HG03060 (cell line): Measurements from ENCODE around the gene HM13.
"Not testable (repeated sequence)": the region's sequence is repeated elsewhere in the genome, so short reads cannot be mapped to it uniquely, and the experiment has no call there.

ENCODE experiments used
- ATAC-seq: cut with Tn5 transposase; IDR thresholded peaks from one replicate; pipeline ENCODE4 v1.9.1; 2021; ENCODE audit warnings: low read depth, moderate number of reproducible peaks; ENCODE audit not compliant: unreplicated experiment

Gene HM13

DNA sequence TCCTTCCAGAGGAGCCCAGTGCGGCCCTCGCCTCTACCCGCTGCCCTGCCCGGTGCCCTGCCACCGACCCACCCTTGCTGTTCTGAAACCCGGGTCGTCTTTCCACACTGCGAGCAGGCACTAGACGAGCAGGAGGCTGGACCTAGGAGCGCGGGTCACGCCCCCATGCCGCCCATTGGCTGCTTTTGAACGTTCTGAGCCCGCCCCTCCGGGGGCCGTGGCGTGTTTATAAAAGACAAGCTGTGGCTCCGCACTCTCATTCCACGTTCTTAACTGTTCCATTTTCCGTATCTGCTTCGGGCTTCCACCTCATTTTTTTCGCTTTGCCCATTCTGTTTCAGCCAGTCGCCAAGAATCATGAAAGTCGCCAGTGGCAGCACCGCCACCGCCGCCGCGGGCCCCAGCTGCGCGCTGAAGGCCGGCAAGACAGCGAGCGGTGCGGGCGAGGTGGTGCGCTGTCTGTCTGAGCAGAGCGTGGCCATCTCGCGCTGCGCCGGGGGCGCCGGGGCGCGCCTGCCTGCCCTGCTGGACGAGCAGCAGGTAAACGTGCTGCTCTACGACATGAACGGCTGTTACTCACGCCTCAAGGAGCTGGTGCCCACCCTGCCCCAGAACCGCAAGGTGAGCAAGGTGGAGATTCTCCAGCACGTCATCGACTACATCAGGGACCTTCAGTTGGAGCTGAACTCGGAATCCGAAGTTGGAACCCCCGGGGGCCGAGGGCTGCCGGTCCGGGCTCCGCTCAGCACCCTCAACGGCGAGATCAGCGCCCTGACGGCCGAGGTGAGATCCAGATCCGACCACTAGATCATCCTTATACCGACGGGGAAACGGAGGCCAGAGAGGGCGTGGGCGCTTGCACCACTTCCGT, 91.0 kb downstream of the HM13 start, which contains the start of gene ID1:
Gene ID1, plus strand, starts transcription at position 259 of the 871 bp plus-strand sequence. Its CDS starts 99 bp downstream, at position 358.
- no peak for ATAC-seq

- ATAC-seq: no peak
Observed at GRCh38 chr20:31605902-31606803, 91.9 kb downstream of the HM13 start.

- ATAC-seq: no peak
Observed at GRCh38 chr20:31606804-31607639, 92.8 kb downstream of the HM13 start.

DNA sequence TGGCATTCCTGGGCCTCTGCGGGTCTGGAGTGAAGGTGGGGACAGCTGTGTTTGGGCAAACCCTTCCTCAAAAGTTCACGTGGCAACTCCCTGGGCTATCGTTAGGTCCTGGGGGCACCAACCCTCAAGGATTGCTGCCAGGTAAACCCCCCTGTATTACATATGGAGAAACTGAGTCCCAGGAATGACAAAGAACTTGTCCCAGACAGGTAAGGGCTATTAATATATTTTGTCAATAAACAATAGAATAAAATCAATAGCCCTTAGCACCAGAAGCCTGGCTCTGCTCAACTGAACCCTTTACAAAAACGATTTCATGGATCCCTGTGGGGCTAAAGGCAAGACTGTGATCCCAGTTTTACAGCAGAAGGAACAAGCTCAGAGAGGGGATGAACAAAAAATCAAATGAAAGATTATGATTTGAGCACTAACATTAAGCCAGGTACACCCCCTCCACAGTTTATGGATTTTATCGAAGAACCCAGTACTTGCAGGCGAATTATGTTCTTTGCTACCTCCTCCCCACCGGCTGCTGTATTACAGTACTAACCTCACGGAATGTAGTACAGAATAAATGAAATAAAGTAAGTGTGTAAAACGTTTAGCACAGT, 93.5 kb downstream of the HM13 start:
- ATAC-seq: no peak

GRCh38 chr20:31608251-31608945, 94.2 kb downstream of the HM13 start:
- ATAC-seq: no peak

- not testable (repeated sequence) for ATAC-seq
Observed at GRCh38 chr20:31612271-31612640, 98.0 kb downstream of the HM13 start.

DNA sequence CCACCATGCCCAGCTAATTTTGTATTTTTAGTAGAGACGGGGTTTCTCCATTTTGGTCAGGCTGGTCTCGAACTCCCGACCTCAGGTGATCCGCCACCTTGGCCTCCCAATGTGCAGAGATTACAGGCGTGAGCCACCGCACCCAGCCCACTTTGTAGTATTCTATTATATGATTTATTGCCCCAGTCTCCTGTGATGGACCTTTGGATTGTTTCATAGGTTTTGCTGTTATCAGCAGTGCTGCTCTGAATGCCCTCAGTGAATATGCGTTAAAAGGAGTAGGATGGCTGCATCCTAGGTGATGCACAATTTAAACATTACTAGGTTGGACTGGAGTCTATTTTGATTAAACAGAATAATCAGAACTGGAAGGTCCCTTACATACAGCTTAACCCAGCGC, 101.2 kb downstream of the HM13 start:
- no peak for ATAC-seq

- no peak for ATAC-seq
Observed at GRCh38 chr20:31617432-31618104, 103.3 kb downstream of the HM13 start.
